ENCODE measurements around the gene HTRA1.

HTRA1 gene

DNA sequence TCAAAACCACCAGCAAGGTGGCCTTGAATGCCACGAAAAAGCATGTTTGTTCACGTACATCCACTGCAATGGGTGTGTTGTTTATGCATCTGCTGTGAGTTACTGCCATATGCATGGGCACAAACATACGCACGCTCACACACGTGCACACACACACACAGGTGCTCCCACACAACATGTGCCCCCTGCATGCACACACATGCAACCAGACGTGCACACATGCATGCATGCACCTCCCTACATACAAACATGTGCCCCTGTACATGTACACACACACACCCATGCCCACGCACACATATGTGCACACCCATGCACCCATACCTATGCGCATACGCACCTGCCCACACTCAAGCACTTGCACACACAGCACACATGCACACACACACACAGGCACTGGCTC lies 89.1 kb downstream of the HTRA1 start:
- H3K27me3 ChIP-seq (ENCODE audit: control insufficient read depth, insufficient read depth, low read length) = no peaks in the 10 kb centered on the region
- no peaks in the 10 kb centered on the region for H3K4me1 ChIP-seq (ENCODE audit: control insufficient read depth, insufficient read depth, low read length)
- no peaks in the 10 kb centered on the region for H3K9me3 ChIP-seq (ENCODE audit: control insufficient read depth, insufficient read depth, low read length)
- WGBS (ENCODE audit: insufficient coverage, insufficient read length) = no CpG with 5 or more reads among the region's 9 CpGs
- H3K4me3 ChIP-seq (ENCODE audit: low read length) = no peak overlapping the region
- DNase-seq (ENCODE audit: low read depth, low spot score) = no peak
- H3K27ac ChIP-seq (ENCODE audit: low read length) = no peak overlapping the region
- H3K36me3 ChIP-seq (ENCODE audit: control insufficient read depth, insufficient read depth, low read length) = no peaks in the 10 kb centered on the region

DNA sequence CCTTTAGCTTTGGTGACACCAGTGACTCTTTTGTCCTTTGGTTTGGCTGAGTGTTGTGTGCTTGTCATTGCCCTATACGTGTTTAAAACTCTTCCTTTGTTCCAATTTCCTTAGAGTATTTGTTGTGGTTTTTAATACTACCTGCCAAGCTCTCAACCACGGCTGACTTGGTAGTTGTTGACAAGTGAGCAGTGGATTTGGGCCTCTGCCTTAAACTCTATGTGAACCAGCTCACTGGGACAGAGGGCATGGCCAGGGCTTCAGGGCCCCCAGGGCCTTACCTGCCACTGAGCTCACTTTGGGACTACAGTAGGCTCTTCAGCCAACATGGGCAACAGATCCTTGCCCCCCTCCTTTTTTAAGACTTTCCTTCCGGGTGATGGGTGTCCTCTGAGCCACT lies 89.6 kb downstream of the HTRA1 start:
- no CpG with 5 or more reads among the region's 3 CpGs for WGBS (ENCODE audit: insufficient coverage, insufficient read length)
- H3K36me3 ChIP-seq (ENCODE audit: control insufficient read depth, insufficient read depth, low read length) = no peaks in the 10 kb centered on the region
- H3K4me1 ChIP-seq (ENCODE audit: control insufficient read depth, insufficient read depth, low read length) = no peaks in the 10 kb centered on the region
- DNase-seq (ENCODE audit: low read depth, low spot score) = no peak
- no peak overlapping the region for H3K4me3 ChIP-seq (ENCODE audit: low read length)
- no peak overlapping the region for H3K27ac ChIP-seq (ENCODE audit: low read length)
- no peaks in the 10 kb centered on the region for H3K9me3 ChIP-seq (ENCODE audit: control insufficient read depth, insufficient read depth, low read length)
- H3K27me3 ChIP-seq (ENCODE audit: control insufficient read depth, insufficient read depth, low read length) = no peaks in the 10 kb centered on the region

DNA sequence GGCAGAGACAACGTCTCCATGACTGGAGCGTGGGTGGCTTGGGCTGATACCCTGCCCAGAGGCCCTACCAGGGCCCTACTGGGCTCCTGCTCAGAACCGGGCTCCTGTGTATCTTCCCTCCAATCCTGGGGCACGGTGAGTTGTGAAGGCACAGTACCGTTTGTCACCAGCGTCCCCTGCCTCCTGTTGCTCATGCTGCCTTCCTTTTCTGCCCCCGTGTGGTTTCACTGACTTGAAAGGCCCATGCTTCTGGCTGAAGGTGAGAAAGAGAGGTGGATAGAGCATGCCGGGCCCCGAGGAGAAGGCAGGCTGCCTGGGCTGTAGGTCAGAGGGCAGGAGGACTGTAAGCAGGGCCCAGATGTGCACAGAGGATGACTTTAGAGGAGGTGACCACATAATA lies 90.1 kb downstream of the HTRA1 start:
- no CpG with 5 or more reads among the region's 9 CpGs for WGBS (ENCODE audit: insufficient coverage, insufficient read length)

DNA sequence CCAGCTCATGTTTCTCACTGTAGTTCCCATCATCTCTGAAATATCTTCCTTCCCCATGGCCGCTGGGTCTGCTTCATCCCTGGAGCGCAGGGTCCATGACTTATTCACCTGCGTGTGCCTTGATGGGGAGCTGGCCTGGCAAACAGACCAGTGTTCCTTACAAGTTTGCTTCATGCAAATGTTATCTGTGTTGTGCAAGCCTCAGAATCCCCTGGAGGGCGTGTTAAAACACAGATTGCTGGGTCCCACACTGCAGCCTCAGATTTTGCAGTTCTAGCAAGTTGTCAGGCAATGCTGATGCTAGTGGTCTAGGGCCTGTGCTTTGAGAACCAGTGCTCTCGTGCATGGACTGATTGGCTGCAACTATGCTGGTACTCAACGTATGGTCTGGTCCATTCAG lies 92.0 kb downstream of the HTRA1 start:
- Histone ChIP-seq H3K27me3 (ENCODE audit: control insufficient read depth, insufficient read depth, low read length) (no peaks in the 10 kb centered on the region), H3K9me3 (ENCODE audit: control insufficient read depth, insufficient read depth, low read length) (no peaks in the 10 kb centered on the region), H3K36me3 (ENCODE audit: control insufficient read depth, insufficient read depth, low read length) (no peaks in the 10 kb centered on the region), H3K4me3 (ENCODE audit: low read length) (no peak overlapping the region), H3K27ac (ENCODE audit: low read length) (no peak overlapping the region), H3K4me1 (ENCODE audit: control insufficient read depth, insufficient read depth, low read length) (no peaks in the 10 kb centered on the region)
- no CpG with 5 or more reads among the region's 6 CpGs for WGBS (ENCODE audit: insufficient coverage, insufficient read length)
- no peak for DNase-seq (ENCODE audit: low read depth, low spot score)

More for the DNA sequence above, 90.1 kb downstream of the HTRA1 start:
- Histone ChIP-seq H3K9me3 (ENCODE audit: control insufficient read depth, insufficient read depth, low read length) (no peaks in the 10 kb centered on the region), H3K4me3 (ENCODE audit: low read length) (no peak overlapping the region), H3K27ac (ENCODE audit: low read length) (no peak overlapping the region), H3K36me3 (ENCODE audit: control insufficient read depth, insufficient read depth, low read length) (no peaks in the 10 kb centered on the region), H3K27me3 (ENCODE audit: control insufficient read depth, insufficient read depth, low read length) (no peaks in the 10 kb centered on the region), H3K4me1 (ENCODE audit: control insufficient read depth, insufficient read depth, low read length) (no peaks in the 10 kb centered on the region)
- DNase-seq (ENCODE audit: low read depth, low spot score) = no peak

DNA sequence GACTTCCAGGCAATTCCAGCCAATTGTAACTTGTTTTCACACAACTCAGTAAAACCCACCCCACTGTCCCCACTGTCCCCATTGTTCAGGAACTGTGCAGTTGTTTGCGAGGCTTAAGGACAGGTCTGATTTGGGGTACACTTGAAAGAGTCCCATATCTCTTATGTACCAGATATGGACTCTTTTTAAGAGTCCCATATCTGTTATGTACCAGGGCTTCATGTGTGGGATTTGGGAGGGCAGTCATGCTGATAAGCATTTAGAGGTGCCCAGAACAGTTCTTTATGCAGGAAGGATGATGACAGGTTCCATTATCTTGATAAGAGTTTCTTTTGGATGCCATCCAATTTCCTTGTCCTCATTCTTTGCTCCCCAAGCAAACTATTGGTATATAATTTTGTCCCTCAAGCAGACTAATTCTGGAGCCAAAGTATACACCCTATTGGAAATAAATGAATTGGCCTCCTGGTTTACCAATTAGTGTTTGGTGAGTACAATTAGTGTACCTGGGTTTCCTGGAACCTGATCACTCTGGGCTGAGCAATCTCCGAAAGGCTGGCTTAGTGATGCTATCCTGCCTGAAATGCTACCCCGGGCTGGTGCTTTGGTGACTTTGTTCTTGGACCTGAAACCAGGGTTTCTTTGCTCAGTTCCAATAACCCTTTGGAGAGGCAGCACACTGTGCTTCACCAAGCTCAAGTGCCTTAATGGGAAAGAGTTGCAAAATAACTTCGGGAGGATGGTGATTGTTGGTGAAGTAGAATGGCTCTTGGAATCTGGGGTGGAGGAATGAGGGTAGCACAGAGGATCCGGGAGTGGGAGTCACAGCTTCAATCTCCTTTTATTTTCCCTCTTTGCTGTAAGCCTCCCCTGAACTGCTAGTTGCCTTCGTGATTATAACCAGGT lies 93.0 kb downstream of the HTRA1 start:
- H3K27me3 ChIP-seq (ENCODE audit: control insufficient read depth, insufficient read depth, low read length) = no peaks in the 10 kb centered on the region
- H3K27ac ChIP-seq (ENCODE audit: low read length) = no peak overlapping the region
- no peaks in the 10 kb centered on the region for H3K9me3 ChIP-seq (ENCODE audit: control insufficient read depth, insufficient read depth, low read length)
- no CpG with 5 or more reads among the region's 6 CpGs for WGBS (ENCODE audit: insufficient coverage, insufficient read length)
- no peaks in the 10 kb centered on the region for H3K4me1 ChIP-seq (ENCODE audit: control insufficient read depth, insufficient read depth, low read length)
- H3K36me3 ChIP-seq (ENCODE audit: control insufficient read depth, insufficient read depth, low read length) = no peaks in the 10 kb centered on the region
- DNase-seq (ENCODE audit: low read depth, low spot score) = no peak
- no peak overlapping the region for H3K4me3 ChIP-seq (ENCODE audit: low read length)

DNA sequence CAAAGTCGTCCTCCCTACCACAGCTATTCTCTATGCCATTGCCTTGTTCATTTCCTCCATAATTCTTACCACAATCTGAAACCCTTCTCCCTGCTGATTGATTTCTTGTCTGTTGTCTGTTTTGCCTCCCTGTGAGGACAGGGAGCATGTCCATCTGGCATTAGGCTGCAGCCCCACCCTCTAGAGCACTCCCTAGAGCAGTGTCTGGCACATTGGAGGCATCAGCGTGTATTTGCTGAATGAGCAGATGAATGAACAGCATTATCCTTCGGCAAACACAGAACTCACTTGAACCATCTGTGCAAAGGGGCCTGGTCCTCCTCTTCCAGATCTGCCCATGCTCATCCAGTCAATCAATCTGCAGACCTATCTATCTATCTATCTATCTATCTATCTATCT lies 94.1 kb downstream of the HTRA1 start:
- Histone ChIP-seq H3K27ac (ENCODE audit: low read length) (no peak overlapping the region), H3K27me3 (ENCODE audit: control insufficient read depth, insufficient read depth, low read length) (no peaks in the 10 kb centered on the region), H3K4me3 (ENCODE audit: low read length) (no peak overlapping the region), H3K9me3 (ENCODE audit: control insufficient read depth, insufficient read depth, low read length) (no peaks in the 10 kb centered on the region), H3K36me3 (ENCODE audit: control insufficient read depth, insufficient read depth, low read length) (no peaks in the 10 kb centered on the region), H3K4me1 (ENCODE audit: control insufficient read depth, insufficient read depth, low read length) (no peaks in the 10 kb centered on the region)
- DNase-seq (ENCODE audit: low read depth, low spot score) = no peak
- no CpG with 5 or more reads among the region's 3 CpGs for WGBS (ENCODE audit: insufficient coverage, insufficient read length)

DNA sequence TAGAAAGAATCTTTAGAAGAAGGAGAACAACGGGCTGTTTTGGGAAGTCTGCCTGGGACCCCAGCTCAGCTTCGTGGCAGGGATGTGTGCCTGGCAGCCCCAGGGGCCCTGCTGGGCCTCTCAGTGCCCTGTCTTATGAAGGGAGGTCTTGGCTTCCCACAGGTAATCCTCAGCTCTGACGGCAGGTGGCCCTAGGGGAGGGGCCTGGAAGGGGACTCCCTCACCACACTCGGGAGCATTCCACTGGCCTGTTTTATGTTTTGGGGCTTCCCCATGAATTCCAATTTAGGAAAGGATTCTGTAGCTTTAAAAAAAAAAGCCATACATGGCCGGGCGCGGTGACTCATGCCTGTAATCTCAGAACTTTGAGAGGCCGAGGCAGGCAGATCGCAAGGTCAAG lies 96.2 kb downstream of the HTRA1 start:
- Histone ChIP-seq H3K9me3 (ENCODE audit: control insufficient read depth, insufficient read depth, low read length) (no peaks in the 10 kb centered on the region), H3K4me3 (ENCODE audit: low read length) (no peak overlapping the region), H3K4me1 (ENCODE audit: control insufficient read depth, insufficient read depth, low read length) (no peaks in the 10 kb centered on the region), H3K27ac (ENCODE audit: low read length) (no peak overlapping the region), H3K27me3 (ENCODE audit: control insufficient read depth, insufficient read depth, low read length) (no peaks in the 10 kb centered on the region), H3K36me3 (ENCODE audit: control insufficient read depth, insufficient read depth, low read length) (no peaks in the 10 kb centered on the region)
- no peak for DNase-seq (ENCODE audit: low read depth, low spot score)
- WGBS (ENCODE audit: insufficient coverage, insufficient read length) = no CpG with 5 or more reads among the region's 9 CpGs

DNA sequence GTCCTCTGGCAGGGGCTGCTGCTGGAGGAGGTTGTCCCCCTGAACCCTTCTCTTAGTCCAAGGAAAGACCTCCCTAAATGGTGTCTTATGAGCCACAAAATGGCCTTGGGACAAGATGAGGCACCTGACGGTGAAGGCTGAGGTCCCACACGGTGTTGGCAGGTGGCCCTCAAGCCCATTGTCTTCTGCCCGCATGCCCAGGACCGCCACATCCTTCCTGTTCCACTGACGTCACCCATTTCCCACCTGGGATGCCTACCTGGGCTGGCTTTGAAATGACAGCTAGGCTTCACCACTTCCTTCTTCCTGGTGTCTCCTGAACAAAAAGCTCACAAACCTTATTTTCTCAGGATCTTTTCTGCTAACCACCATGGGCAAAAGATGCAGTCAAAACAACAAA lies 97.1 kb downstream of the HTRA1 start:
- Histone ChIP-seq H3K4me1 (ENCODE audit: control insufficient read depth, insufficient read depth, low read length) (no peaks in the 10 kb centered on the region), H3K27ac (ENCODE audit: low read length) (no peak overlapping the region), H3K4me3 (ENCODE audit: low read length) (no peak overlapping the region), H3K9me3 (ENCODE audit: control insufficient read depth, insufficient read depth, low read length) (no peaks in the 10 kb centered on the region), H3K36me3 (ENCODE audit: control insufficient read depth, insufficient read depth, low read length) (no peaks in the 10 kb centered on the region), H3K27me3 (ENCODE audit: control insufficient read depth, insufficient read depth, low read length) (no peaks in the 10 kb centered on the region)
- DNase-seq (ENCODE audit: low read depth, low spot score) = no peak
- no CpG with 5 or more reads among the region's 5 CpGs for WGBS (ENCODE audit: insufficient coverage, insufficient read length)

DNA sequence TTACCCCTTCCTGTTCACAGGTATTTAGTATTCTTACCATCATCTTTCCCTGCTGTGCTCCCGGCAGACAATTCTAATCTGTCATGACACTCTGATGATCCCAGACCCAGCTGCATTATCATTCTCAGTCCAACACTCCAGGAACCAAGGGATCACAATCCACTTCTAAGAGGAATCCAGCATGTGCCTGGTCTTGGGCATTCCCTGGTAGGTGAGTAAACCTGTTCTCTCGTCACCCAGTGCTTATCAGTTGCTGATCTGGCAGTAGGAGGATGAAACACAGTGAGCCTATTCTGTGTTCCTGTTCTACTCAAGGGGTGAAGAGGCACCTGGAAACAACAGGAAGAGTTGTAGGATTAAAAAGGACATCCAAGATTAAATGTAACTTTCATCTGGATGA lies 97.9 kb downstream of the HTRA1 start:
- Histone ChIP-seq H3K27ac (ENCODE audit: low read length) (no peak overlapping the region), H3K4me1 (ENCODE audit: control insufficient read depth, insufficient read depth, low read length) (no peaks in the 10 kb centered on the region), H3K36me3 (ENCODE audit: control insufficient read depth, insufficient read depth, low read length) (no peaks in the 10 kb centered on the region), H3K27me3 (ENCODE audit: control insufficient read depth, insufficient read depth, low read length) (no peaks in the 10 kb centered on the region), H3K4me3 (ENCODE audit: low read length) (no peak overlapping the region), H3K9me3 (ENCODE audit: control insufficient read depth, insufficient read depth, low read length) (no peaks in the 10 kb centered on the region)
- no peak for DNase-seq (ENCODE audit: low read depth, low spot score)
- no CpG with 5 or more reads among the region's 2 CpGs for WGBS (ENCODE audit: insufficient coverage, insufficient read length)

DNA sequence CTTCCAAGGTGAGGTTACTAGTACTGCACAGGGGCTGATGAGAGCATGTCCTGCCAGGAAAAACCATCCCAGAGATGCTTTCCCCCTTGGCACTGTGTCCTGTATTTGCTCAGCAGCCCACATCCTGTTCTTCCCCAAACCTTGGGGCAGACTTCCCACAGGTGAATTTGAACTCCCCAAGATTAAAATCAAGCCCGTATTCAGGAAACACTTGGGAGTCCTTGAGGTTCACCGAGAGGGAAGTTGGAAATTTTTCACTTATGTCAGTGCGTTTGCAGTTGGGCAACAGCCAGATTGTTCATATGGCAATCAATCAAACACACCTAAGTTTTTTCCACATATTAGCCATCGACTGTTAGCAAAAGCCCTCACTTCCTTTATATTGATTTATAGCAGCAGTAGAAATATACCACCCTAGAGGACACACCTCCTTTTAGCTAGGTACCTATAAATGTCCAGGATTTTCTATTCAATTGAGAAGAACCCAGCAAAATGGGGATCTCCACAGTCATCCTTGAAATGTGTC lies 99.0 kb downstream of the HTRA1 start, which contains the start of gene DMBT1:
Gene DMBT1 (plus strand): TSS at position 476 of the 526 bp plus-strand sequence. CDS start 17 bp downstream, at position 493.
- Histone ChIP-seq H3K9me3 (ENCODE audit: control insufficient read depth, insufficient read depth, low read length) (no peaks in the 10 kb centered on the region), H3K27me3 (ENCODE audit: control insufficient read depth, insufficient read depth, low read length) (no peaks in the 10 kb centered on the region), H3K36me3 (ENCODE audit: control insufficient read depth, insufficient read depth, low read length) (no peaks in the 10 kb centered on the region), H3K4me3 (ENCODE audit: low read length) (no peak within 1 kb of the TSS), H3K27ac (ENCODE audit: low read length) (no peak within 1 kb of the TSS), H3K4me1 (ENCODE audit: control insufficient read depth, insufficient read depth, low read length) (no peaks in the 10 kb centered on the region)
- no peak for DNase-seq (ENCODE audit: low read depth, low spot score)
- no CpG with 5 or more reads among the region's 4 CpGs for whole genome bisulfite sequencing (ENCODE audit: insufficient coverage, insufficient read length)

DNA sequence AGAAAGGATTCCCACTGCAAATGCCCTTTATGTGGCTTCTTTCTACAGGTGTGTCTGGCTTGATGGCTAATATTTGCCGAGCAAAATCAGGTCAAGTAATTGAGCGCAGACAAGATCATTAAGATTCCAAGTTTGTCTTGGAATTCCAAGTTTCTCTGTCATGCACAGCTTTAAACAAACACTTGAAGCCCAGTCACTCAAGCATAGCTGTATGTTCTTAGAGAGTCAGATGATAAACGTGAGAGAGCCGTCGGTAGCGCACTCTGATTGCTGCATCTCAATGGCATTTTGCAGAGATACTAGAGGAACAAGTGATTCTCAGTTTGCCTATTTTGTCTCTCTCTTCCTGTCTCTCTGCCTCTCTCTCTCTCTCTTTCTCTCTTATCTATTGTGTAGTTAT lies 99.9 kb downstream of the HTRA1 start:
- Histone ChIP-seq H3K9me3 (ENCODE audit: control insufficient read depth, insufficient read depth, low read length) (no peaks in the 10 kb centered on the region), H3K27ac (ENCODE audit: low read length) (no peak overlapping the region), H3K4me1 (ENCODE audit: control insufficient read depth, insufficient read depth, low read length) (no peaks in the 10 kb centered on the region), H3K4me3 (ENCODE audit: low read length) (no peak overlapping the region), H3K27me3 (ENCODE audit: control insufficient read depth, insufficient read depth, low read length) (no peaks in the 10 kb centered on the region), H3K36me3 (ENCODE audit: control insufficient read depth, insufficient read depth, low read length) (no peaks in the 10 kb centered on the region)
- WGBS (ENCODE audit: insufficient coverage, insufficient read length) = no CpG with 5 or more reads among the region's 6 CpGs
- DNase-seq (ENCODE audit: low read depth, low spot score) = no peak
